Measurements from ENCODE around the gene SLC49A4. TPM values are rescaled to one million over a fixed set of nuclear protein-coding genes. Genes with fewer than 3 reads are reported as not detected.

SLC49A4 gene
- polyA plus RNA-seq, 1 donor = 4.2 TPM

GRCh38 chr3:122858373-122858772 lies 63.5 kb downstream of the SLC49A4 start:
- peak; percentile 19 for DNase-seq (ENCODE audit: low read depth)

DNA sequence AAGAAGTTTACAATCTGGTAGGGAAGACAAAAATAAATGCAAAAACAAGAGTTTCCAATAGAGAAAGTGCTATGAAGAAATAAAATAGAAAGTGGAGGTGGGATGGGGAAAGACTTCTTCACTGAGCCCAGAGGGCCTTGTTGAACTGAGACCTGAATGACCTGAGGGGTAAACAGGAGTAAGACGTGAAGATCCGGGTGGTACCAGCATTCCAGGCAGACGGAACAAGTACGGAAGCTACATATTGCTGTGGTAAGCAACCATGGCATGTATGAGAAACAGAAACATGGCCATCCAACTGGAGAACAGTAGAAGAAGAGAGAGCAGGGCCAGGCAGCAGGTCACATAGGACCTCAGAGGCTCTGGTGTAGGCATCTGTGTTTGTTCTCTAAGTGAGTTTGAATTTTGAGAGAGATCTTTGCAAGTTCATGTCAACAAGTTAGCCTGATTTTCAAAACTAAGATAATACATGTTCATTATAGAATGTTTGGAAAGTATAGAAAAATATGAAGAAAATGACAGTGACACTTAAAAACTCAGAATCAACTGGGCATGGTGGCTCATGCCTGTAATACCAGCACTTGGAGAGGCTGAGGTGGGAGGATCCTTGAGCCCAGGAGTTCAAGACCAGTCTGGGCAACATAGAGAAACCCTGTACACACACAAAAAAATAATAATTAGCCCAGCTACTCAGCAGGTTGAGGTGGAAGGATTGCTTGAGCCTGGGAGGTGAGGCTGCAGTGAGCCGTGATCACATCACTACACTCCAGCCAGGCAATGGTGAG lies 64.3 kb downstream of the SLC49A4 start:
- DNase-seq (ENCODE audit: low read depth) = no peak

GRCh38 chr3:122862381-122862780 lies 67.5 kb downstream of the SLC49A4 start:
- no peak for DNase-seq (ENCODE audit: low read depth)

DNA sequence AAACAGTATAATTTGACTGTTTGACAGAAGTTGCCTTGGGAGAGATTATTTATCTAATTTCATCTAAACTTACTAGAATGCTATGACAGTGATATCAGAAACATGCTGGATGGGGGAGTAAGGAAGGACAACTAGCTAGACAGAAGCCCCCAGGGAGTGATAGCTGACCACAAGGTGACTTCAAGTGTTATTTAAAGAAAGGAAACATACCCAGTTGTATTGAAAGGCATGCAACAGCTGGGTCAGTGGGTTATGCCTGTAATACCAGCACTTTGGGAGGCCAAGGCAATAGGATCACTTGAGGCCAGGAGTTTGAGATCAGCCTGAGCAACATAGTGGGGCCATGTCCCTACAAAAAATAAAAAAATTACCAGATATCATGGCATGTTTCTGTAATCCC lies 69.6 kb downstream of the SLC49A4 start:
- DNase-seq (ENCODE audit: low read depth) = no peak

- no peak for DNase-seq (ENCODE audit: low read depth)
Observed at GRCh38 chr3:122868322-122868721, 73.5 kb downstream of the SLC49A4 start.

GRCh38 chr3:122873741-122874515 lies 79.1 kb downstream of the SLC49A4 start:
- no peak for DNase-seq (ENCODE audit: low read depth)

DNA sequence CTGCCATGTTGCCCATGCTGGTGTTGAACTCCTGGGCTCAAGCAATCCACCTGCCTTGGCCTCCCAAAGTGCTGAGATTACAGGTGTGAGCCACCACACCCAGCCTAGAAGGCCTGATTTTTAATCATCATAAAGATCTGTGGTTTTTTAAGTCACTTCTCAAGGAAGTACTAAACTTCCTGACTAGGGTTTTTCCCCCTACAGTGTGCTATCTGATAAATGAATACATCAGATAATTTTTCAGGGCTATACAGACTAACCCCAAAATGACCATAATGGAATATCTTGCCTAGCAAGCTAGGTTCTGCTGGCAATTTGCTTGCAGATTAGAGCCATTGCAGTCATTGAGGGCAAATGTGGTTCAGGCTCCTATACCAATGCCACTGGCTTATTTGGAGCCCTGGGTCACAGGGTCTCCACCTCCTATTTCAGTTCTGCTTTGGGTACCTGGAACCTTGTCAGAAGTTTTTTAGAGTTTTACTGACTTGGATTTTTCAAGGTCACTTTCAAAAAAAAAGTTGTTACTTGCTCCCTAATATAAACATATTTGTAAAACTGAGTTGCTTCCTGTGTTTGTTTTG lies 80.8 kb downstream of the SLC49A4 start:
- no peak for DNase-seq (ENCODE audit: low read depth)

GRCh38 chr3:122880173-122880572 lies 85.3 kb downstream of the SLC49A4 start:
- DNase-seq (ENCODE audit: low read depth) = no peak

- DNase-seq (ENCODE audit: low read depth) = no peak
Observed at GRCh38 chr3:122880624-122881023, 85.8 kb downstream of the SLC49A4 start.

DNA sequence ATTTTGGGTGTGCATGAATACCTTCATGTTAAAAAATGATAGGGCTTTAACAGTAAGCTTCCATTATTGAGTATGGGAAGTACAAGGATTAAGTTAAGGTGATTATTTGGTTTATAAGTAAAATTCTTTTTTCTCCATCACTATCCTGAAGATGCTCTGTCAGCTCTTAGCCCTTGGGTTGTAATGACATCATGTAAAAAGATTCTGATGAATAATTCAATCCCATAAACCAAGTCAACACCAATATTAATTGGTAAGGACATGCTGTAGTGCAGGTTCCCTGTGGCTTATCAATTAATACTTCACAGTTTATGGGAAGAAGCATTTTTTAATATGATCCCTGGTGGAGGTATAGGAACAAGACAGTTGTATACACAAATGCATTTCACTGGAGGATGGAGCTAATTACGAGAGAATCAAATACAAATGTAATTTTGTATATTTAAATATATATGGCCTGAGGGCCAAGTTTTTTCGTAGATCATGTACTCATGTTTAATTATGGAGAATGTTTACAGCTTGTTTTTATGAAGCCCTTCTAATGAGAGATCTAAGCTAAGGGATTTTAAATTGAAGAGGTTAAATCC lies 87.6 kb downstream of the SLC49A4 start:
- DNase-seq (ENCODE audit: low read depth) = no peak

GRCh38 chr3:122886251-122886650 lies 91.4 kb downstream of the SLC49A4 start:
- no peak for DNase-seq (ENCODE audit: low read depth)

GRCh38 chr3:122886946-122887345 lies 92.1 kb downstream of the SLC49A4 start:
- DNase-seq (ENCODE audit: low read depth) = no peak

GRCh38 chr3:122890077-122890719 lies 95.3 kb downstream of the SLC49A4 start:
- peak; percentile 78 for DNase-seq (ENCODE audit: low read depth)

- no peak for DNase-seq (ENCODE audit: low read depth)
Observed at GRCh38 chr3:122890720-122891220, 95.9 kb downstream of the SLC49A4 start.

GRCh38 chr3:122892118-122892960 lies 97.5 kb downstream of the SLC49A4 start:
- DNase-seq (ENCODE audit: low read depth) = no peak

DNA sequence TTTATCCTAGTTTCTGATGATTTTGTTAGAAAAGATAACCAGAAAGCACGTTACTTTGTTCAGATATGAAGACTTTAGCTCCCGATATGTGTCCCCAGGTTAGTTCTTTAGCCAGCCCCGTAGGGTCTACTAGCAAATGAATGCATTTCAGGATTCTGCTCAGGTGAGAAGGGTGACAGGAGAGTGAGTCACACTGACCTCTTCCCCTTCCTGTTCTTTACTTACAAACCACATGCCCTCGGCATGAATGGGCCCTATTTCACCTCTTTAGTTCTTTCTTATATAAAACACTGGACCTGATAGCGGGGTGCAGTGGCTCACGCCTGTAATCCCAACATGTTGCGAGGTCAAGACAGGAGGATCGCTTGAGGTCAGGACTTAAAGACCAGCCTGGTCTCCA lies 98.4 kb downstream of the SLC49A4 start:
- no peak for DNase-seq (ENCODE audit: low read depth)

GRCh38 chr3:122893754-122894668 lies 99.1 kb downstream of the SLC49A4 start:
- no peak for DNase-seq (ENCODE audit: low read depth)

GRCh38 chr3:122898298-122898697 lies 103.4 kb downstream of the SLC49A4 start:
- no peak for DNase-seq (ENCODE audit: low read depth)

DNA sequence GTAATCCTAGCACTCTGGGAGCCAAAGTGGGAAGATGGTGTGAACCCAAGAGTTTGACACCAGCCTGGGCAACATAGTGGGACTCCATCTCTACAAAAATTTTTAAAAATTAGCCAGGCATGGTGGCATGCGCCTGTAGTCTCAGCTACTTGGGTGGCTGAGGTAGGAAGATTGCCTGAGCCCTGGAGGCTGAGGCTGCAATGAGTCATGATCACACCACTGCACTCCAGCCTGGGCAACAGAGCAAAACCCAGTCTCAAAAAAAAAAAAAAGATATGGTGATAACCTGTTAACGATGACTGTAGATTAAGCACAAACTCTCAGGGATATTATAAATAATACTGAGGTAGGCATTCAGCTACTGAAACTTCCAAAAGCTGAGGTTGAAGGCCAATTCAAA lies 107.5 kb downstream of the SLC49A4 start:
- DNase-seq (ENCODE audit: low read depth) = no peak

- DNase-seq (ENCODE audit: low read depth) = no peak
Observed at GRCh38 chr3:122903171-122903570, 108.3 kb downstream of the SLC49A4 start.
